HG02870 (cell line): ENCODE measurements around the gene MAGI2.

Experiments
- ATAC-seq: cut with Tn5 transposase; IDR thresholded peaks from one replicate; pipeline ENCODE4 v1.9.1; 2021; ENCODE audit warnings: mild to moderate bottlenecking, moderate library complexity; ENCODE audit not compliant: unreplicated experiment

MAGI2 gene

DNA sequence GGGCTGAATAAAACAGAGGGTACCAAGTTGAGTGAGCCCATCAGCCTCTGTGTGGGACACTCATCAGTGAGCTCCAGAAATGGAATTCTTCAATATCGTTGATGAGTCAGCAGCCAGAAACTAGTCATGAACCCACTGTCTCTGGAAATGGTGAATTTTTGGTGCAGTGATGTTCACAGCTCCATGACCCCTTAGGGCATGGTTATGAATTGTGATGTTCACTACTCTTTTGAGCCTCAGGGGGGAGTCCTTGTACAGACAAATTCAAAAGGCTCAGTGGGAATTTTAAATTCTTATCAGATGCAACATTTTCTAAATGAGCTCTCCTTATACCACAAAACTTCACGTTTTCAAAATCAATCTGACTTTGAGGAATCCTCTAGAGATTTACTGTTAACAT lies 1319.2 kb downstream of the MAGI2 start:
- no peak for ATAC-seq

DNA sequence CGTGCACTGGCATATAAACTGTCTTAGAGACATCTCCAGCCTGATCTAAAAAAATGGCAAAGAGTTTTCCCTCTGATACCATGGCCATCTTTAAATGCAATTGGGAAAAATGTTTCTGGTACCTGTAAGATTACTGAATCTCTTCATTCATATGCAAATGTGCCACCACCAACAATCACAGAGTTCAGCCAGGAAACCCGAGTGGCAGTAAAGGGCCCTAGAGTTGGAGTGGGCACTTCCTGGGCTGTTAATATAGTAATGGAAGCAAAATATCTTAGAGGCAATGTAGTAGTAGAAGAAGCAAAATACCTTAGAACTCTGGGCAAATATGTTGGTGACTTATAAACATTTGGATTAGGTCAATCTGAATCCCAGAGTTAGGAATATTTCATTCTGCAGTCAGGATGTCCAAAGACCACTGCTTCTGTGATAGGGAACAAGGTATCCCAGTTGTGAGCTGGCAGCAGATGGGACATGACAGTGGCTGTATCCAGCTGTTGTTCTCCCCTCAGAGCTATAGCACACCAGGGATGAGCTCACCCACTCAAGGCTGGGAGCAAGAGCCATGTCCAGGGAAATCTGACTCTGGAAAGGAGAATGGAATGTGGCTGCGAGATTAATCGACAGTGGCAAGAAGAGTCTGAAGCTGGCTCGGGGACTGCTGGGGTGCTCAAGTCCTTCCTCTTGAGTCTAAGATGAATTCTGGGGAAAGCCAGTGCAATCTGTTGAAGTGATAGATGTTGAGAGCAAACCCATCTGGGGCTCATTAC lies 1322.8 kb downstream of the MAGI2 start:
- no peak for ATAC-seq

DNA sequence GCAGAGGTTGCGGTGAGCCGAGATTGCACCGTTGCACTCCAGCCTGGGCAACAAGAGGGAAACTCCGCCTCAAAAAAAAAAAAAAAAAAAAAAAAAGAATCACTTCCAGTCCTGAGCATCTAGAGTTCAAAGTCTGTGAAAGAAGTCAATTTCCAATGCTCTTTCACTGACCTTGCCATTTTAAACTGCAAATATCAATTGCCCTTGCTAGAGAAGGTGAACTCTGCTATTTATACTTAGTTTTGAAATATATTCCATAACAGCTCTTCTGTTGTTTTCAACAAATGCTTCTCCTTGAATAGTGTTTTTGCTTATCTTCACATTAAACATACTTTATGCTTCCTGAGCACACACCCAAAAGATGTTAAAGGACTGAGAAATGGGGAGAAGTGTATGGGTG lies 1323.6 kb downstream of the MAGI2 start:
- no peak for ATAC-seq

DNA sequence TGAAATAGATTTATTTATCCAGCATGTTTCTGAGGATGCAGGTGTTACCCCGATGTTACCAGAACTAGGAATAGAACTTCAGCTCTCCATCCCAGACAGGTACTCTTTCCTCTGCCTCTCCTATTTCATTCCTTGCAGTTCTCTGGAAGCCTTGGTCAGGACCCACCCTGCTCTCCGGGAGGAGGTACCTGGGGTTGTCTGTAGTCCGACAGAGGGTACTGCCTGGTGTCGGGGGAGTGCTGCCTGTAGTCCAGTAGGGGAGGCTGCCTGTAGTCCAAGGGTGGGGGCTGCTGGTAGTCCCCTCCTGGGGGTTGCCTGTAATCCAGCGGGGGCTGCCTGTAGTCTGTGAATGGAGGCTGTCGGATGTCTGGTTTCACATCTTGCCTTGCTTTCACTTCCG lies 1326.5 kb downstream of the MAGI2 start:
- ATAC-seq, result no peak

DNA sequence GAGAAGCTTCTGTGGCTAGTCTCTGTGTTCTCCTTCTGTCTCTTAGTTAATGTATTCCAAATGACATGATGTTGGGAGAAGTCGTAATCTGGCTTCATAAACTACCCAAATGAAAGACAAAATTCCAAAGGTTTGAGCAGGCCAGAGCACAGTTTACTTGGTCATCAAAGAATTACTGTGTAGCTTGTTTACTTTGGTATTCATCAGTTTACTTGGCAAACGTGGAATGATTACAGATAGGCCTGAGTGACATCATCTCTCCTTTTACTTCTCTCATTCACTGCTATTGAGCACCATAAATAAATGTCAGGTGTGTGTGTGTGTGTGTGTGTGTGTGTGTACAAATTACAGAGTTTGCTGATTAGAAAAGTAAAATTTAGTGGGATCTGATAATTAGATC lies 1327.6 kb downstream of the MAGI2 start:
- ATAC-seq, result no peak

DNA sequence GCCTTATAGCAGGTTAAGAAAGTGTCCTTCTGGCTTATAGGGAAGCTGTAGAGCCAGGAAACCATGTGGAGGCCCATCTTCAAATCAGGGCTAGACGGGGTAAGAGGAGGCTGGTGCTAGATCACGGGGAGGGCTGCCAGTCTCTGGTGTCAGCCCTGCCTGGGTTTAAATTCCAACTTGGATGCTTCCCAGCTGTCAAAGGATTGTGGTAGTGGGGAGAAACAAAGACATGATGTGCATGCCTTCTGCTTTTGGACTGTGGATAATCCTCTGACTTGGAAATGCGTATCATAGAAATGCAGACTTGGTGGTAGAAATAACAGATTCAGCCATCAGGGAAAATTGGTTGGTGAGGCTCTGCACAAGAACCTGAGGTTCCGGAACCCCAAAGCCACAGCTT lies 1329.3 kb downstream of the MAGI2 start:
- no peak for ATAC-seq

DNA sequence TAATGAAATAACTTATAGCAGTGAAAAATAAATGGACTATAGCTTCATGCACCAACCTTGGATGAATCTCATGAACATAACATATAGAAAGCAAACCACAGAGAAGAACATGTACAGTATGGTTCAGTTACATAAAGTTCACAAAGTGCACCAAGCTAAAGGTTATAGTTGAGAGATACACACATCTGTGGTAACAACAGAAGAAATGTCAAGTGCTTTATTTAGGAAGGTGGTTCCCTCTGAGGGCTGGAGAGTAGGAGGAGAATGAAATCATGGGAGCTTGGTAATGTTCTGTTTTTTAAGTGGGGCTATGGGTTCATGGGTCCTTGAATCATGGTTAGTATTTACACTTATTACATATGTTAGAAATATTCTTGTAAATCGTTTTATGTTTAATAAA lies 1331.6 kb downstream of the MAGI2 start:
- no peak for ATAC-seq

DNA sequence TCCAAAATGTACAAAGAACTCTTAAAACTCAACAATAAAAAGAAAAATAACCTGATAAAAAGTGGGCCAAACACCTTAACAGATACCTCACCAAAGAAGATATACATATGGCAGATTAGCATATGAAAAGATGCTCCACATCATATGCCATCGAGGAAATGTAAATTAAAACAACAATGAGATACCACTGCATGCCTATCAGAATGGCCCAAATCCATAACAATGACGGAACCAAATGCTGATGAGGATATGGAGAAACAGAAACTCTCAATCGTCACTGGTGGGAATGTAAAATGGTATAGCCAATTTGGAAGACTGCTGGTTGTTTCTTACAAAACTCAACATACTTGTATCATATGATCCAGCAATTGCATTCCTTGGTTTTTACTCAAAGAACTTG lies 1335.0 kb downstream of the MAGI2 start:
- no peak for ATAC-seq

DNA sequence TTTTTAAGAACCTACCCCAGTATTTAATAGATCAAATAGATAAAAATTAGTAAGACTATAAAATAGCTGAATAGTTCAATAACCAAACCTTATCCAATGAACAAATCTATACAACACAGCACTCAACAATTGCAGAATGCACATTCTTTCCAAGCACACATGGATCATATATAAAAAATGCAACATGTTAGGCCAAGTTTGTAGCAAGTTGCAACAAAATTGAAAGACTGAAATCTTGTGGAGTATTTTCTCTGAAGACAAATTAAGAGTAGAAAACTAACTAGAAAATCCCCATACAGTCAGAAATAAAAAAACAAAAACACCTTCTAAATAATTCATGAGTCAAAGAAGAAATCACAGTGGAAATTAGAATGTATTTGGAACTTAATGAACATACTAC lies 1337.6 kb downstream of the MAGI2 start:
- no peak for ATAC-seq

DNA sequence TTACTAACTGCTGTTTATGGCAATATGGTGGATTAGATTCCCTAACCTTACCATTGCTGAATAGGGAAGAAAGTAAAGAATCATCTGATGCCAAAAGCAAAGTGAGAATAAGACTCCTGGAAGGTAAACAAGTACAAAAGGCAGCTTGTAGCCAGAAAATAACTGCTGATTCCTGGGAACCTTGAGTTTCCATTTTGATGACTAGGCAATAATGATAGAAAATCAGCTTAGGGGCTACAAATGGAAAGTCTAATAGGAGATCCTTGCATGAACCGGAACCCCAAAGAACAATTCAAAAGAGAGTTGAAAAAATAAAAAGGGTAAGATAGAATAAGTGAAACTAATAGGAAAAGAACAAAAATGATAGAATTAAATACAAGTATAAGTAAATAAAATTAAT lies 1338.5 kb downstream of the MAGI2 start:
- ATAC-seq, result no peak

DNA sequence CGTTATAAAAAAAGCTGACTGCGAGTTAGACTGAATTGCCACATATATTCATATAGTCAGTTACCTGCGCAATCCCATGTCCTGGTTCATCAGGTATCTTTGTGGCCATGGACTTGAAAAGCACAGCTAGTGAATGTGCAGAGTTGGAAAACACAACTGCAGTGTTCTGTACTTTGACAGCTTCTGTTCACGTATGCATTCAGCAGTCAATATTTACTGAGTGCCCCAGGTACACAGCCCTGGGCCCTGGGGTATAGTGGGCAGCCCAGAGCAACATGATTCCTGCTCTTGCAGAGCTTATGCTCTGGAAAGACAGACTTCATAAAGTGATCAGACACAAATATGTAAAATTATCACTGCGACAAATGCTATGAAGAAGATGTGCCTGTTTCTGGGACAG lies 1341.0 kb downstream of the MAGI2 start:
- ATAC-seq, result no peak

DNA sequence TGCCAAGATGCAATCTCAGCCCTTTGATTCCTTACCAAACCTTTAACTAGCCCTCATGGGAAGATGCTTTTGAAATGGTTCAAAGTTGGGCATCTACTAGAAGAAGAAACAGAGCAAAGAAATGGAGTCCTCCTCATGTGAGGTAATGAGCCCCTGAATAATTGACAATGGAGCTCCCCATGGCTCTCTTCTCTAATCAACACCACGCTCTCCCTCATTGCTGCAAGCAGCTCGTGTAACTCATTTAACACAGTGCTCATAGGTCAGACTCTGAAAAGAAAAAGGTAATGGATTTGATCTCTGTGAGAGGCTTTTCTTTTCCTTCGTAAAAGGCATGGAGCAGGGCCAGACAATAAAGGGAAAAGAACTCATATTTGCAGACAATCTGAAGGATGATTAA lies 1342.1 kb downstream of the MAGI2 start:
- ATAC-seq, result no peak

DNA sequence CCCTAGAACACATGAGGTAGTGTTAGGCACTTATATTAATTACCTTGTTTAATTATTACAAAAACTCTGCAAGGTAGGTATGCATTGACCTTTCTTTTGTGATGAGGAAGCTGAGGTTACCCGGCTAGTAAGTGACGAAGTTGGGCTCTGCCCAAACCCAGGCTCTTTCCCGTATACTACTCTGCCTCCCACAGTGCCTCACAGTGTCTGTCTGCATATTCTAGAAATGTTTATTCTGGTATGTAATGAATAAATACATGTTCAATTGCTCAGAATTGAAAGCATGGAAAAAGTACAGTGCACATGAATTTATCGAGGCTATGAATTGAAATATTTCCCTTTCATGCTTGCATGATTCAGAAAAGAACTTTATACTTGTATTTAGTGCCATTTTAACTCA lies 1350.0 kb downstream of the MAGI2 start:
- ATAC-seq, result no peak

DNA sequence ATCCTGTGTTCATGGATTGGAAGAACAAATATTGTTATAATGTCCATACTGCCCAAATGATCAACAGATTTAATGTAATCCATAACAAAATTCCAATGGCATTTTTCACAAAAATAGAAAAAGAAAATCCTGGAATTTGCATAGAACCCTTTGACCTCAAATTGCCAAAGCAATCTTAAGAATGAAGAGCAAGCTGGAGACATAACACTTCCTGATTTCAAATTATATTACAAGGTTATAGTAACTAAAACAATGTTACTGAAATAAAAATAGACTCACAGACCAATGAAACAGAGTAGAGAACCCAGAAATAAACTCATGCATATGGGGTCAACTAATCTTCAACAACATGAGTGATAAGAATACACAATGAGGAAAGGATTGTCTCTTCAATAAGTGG lies 1352.4 kb downstream of the MAGI2 start:
- no peak for ATAC-seq

DNA sequence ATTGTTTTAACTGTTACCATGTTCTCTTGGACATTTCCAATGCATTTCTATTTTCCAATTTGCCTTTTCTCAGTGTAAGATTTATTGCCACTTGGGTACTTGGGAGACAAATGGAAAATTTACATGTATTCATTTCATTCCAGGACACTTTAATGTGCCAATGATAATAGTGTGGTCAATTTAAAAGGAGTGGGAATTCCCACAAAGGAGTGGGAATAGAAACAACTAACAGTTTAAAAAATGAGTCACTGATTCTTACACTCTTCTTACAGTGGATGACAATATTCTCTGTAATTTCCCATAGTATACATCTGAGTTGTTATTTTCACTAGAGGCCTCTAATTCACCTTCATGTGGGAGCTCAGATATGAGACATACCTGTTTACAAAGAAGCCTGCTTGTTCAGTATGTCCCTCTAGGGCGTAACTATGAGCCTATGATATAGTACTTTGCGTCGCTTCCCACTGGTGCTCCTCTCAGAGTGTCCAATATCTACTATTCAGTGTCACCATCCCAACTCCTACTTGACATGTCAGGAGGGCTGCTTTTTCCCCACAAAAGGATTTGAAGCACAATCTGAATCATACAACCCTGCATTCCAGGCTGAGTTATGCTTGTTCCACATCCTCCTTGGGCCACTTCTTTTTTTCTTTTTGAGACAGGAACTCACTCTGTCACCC lies 1353.6 kb downstream of the MAGI2 start:
- no peak for ATAC-seq

DNA sequence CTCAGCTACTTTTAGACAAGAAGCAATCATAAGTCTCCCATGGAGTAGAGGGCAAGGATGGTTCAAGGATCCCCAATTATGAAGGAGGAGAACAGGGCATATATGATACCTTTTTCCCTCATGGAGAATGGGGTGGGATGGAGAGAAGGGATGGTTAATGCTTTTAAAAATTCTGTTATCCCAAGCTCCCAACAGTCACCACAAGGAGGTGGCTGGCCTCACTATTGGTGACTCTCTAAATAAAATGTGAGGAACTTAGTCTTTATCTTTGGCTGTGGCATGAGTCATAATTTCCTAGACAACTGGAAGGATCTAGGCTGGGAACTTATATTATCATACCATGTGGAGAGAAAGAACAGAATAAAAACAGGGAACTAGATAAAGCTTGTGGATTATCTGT lies 1357.9 kb downstream of the MAGI2 start:
- ATAC-seq, result no peak

DNA sequence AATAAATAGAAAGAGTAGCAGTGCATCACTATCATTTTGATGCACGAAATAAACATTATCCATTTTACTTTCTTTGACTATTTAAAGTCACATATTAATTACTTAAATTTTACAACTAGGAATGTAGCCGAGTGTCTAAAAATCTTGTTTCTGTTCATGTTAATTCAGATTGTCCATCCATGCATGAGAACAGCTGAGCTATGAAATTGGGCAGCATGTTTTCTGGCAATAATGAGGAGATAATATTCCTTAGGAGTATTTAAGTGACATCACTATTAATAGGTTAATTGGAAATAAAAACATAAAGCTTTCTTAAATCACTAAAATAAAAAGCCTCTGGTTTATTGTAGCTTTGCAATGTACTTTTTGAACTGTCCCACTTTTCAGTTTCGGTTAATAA lies 1361.1 kb downstream of the MAGI2 start:
- ATAC-seq, result no peak

DNA sequence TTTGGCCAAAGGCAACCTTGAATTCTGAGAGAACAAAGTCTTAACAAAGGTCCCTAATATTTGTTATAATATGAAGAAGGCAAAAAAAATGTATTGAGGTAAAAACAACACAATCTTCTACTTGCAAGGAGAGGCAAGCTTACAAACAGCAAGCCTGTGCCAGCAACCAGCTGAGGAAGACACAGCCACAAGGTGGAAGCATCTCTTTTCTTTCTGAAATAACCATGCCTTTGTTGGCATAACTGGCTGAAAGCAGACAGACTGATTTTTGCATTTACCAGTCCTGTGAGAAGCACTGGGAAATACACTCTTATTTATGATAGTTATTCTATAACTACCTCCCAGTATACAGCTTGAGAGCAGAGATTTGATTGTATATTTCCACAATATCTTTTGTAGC lies 1362.9 kb downstream of the MAGI2 start:
- no peak for ATAC-seq

DNA sequence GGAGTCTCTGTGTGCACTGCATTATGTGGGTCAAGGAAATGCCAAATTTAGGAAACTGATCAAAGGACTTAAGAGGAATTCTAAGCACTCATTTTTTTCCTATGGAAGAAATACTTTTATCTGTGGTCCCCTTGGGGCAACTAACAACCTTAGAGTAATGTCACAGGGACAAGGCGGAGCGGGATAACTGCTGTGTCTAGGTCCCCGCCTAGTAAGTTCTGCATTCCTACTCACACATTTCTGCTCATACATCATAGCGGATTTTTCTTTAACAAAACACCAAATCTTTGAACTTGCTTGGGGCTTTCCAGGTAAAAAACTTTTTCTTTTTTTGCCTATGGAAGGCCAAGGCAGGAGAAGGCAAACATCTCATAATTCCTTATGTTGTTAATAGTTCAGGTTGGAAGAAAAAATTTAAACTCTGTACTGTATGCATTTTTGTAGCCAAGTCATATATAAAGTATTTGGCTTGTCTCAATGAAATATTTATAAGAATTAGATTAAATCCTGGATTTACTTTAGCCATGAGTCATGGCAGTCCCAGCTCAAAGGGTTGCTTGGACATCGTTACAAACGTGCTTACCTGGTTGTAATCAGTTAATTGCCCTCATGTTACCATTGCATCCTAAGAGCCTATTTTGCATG lies 1369.9 kb downstream of the MAGI2 start:
- no peak for ATAC-seq

DNA sequence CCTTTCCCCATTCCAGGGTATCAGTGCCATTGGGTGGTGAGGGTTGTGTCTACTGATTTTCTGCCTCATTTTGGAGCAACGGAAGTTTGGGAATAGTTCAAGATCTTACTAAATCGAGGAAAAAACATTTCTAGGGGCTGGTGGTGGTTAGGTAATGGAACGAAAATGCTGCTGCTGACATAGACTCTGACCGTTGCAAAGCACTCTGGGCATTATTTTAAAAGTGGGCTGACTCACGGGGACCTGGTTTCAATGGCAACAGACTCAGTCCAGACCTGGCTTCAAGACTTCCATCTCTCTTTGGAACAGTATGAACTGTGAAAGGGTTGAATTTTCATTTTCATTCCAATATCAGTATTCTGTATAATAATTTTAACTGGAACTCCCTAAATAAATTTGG lies 1370.9 kb downstream of the MAGI2 start:
- no peak for ATAC-seq

DNA sequence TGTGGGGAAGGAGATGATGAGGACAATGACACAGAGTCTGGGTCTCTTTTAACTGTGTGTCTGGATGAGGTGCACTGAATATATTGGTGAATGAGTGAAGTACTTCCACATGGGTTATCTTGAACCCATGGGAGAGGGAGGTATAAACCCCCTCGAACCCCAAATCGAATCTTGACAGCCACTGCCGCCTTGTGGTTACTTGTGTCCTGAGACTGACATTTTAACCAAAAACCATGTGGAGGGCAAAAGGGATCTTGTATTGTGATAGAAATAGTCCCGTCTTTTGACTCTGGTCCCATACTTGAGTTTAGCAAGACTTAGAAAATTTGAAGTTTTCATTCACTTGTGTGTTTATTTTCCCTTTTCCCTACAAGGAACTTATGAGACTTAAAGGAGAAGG lies 1371.6 kb downstream of the MAGI2 start:
- no peak for ATAC-seq

DNA sequence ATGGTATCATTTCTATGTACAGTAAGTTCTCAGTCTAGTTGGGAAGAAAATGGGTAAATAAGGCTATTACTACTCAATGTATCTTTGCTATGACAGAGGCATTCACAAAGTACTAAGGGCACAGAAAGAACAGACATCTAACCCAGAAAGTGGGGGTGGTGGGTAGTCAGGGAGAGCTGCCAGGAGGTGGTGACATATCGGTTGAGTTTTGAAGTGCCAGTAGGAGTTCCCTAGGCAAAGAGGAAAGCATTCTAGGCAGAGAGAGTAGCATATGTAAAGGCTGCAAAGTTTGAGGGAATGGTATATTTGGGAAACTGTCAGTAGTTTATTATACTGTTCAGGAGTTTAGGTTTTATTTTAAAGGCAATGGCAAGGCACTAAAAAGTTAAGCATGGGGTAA lies 1372.1 kb downstream of the MAGI2 start:
- ATAC-seq, result no peak
